Stomach (tissue), 9 donors: ENCODE results near the gene WDPCP. TPM values are rescaled to one million over a fixed set of nuclear protein-coding genes. Genes with fewer than 3 reads are reported as not detected.
"Not testable (repeated sequence)": the region's sequence is repeated elsewhere in the genome, so short reads cannot be mapped to it uniquely, and the experiment has no call there.

Source experiments
- DNase-seq, 2 donors: peaks; one replicate each; pipeline versions ENCODE4 v3.0.0 to v3.0.0-alpha.2; 2013 to 2019
- H3K27ac ChIP-seq, 5 donors: fragments of 200-600 bp in 4 of 5; sonication (generic) in 4 of 5; one replicate each; pipeline ENCODE4 v1.5.1; 2013 to 2019; ENCODE audit warnings: mild to moderate bottlenecking in 1 of 5, moderate library complexity in 1 of 5
- H3K27me3 ChIP-seq, 3 donors: fragments of 200-600 bp; sonication (generic); one replicate each; pipeline ENCODE4 v1.5.1; 2017 to 2019; ENCODE audit warnings: mixed run types in 1 of 3
- H3K36me3 ChIP-seq, 4 donors: fragments of 200-600 bp; sonication (generic); 1 replicate in 3 of 4; 2 replicates in 1 of 4; pipeline ENCODE4 v1.5.1; 2016 to 2019
- H3K4me1 ChIP-seq, 4 donors: fragments of 200-600 bp; sonication (generic); one replicate each; pipeline ENCODE4 v1.5.1; 2016 to 2019
- H3K4me3 ChIP-seq, 4 donors: fragments of 200-600 bp; sonication (generic) in 3 of 4; one replicate each; pipeline ENCODE4 v1.5.1; 2016 to 2019; ENCODE audit warnings: mild to moderate bottlenecking in 1 of 4
- H3K9me3 ChIP-seq, 4 donors: fragments of 200-600 bp; sonication (generic); one replicate each; pipeline ENCODE4 v1.5.1; 2016 to 2019
- CTCF ChIP-seq, 7 experiments: fragments of 450-650 bp in 4 of 7; fragments of 200-600 bp in 3 of 7; sonication (generic) in 3 of 7; IDR thresholded peaks; one replicate each; pipeline ENCODE4 v1.5.1; 2016 to 2019; ENCODE audit warnings: antibody characterized with exemption in 7 of 7, control low read depth in 2 of 7, mild to moderate bottlenecking in 1 of 7
- EP300 ChIP-seq: sonication (generic); formaldehyde crosslinking; IDR thresholded peaks from one replicate; pipeline ENCODE4 v1.6.1; 2017; ENCODE audit warnings: antibody characterized with exemption
- POLR2A ChIP-seq, 4 donors: fragments of 450-650 bp; IDR thresholded peaks; one replicate each; pipeline ENCODE4 v1.6.1; 2016; ENCODE audit warnings: antibody characterized with exemption in 4 of 4, control low read depth in 2 of 4, mild to moderate bottlenecking in 1 of 4, moderate library complexity in 1 of 4
- POLR2AphosphoS5 ChIP-seq, 3 donors: sonication (generic); formaldehyde crosslinking; IDR thresholded peaks; one replicate each; pipeline ENCODE4 v1.6.1; 2016; ENCODE audit warnings: antibody characterized with exemption in 3 of 3
- WGBS, 5 donors: extraction: QIAGEN DNeasy Blood & Tissue Kit in 3 of 5; methylation state at CpG; one replicate each; pipeline versions ENCODE4 v1.1.5 to v1.1.7; 2013 to 2018; 5-methylcytosine and 5-hydroxymethylcytosine counted together
- intact Hi-C: fragments of 100-400 bp; cut with DNase I; formaldehyde crosslinking; loops from one replicate; pipeline ENCODE4 v1.15.1; 2023; ENCODE audit warnings: low total_unique reads
- polyA plus RNA-seq, 3 donors: library from polyadenylated mRNA; stranded (reverse); fragments of 200-250 nt; gene quantifications; one replicate each; pipeline ENCODE4 v1.2.3, GENCODE V29; 2013
- total RNA-seq, 5 donors: library from RNA; depleted of rRNA; stranded (reverse); fragments of >200 nt; gene quantifications; one replicate each; pipeline versions ENCODE4 v1.1.0 to v1.2.3, GENCODE V29; 2014 to 2016
- donor health status: healthy with polysubstance abuse.
- donor health status: Bipolar disorder and iron deficiency.
- donor health status: healthy.

Gene WDPCP
- total and polyA plus RNA-seq, 8 donors: 1.9 to 38.8 (median 7.7) TPM

GRCh38 chr2:63092401-63092800, 495.9 kb downstream of the WDPCP start:
- no peaks in the 10 kb centered on the region for H3K4me1 ChIP-seq
- WGBS, 5 donors: 55 to 76% (median 73%) methylated on average over 1 of the region's 1 CpG
- H3K4me3 ChIP-seq: no peak overlapping the region
- intact Hi-C loops: no loop called here
- H3K27me3 ChIP-seq: no peaks in the 10 kb centered on the region
- TF ChIP-seq CTCF (IDR thresholded peaks at IDR 0.05) (no peak), POLR2AphosphoS5 (IDR thresholded peaks at IDR 0.05) (no peak), EP300 (no peak)
- no peak for DNase-seq
- H3K36me3 ChIP-seq: no peaks in the 10 kb centered on the region
- H3K27ac ChIP-seq: no peak overlapping the region
- no peaks in the 10 kb centered on the region for H3K9me3 ChIP-seq

- DNase-seq: no peak
- WGBS, 5 donors: 29 to 50% (median 41%) methylated on average over 1 of the region's 1 CpG
- no peaks in the 10 kb centered on the region for H3K36me3 ChIP-seq
- no peak overlapping the region for H3K27ac ChIP-seq
- H3K9me3 ChIP-seq: no peaks in the 10 kb centered on the region
- intact Hi-C loops: no loop called here
- TF ChIP-seq POLR2A (IDR thresholded peaks at IDR 0.05): no peak
- TF ChIP-seq CTCF (IDR thresholded peaks at IDR 0.05): no peak
- H3K4me1 ChIP-seq: no peaks in the 10 kb centered on the region
- H3K4me3 ChIP-seq: no peak overlapping the region
- H3K27me3 ChIP-seq: no peaks in the 10 kb centered on the region
Measured at GRCh38 chr2:63086687-63087086, 501.6 kb downstream of the WDPCP start.

GRCh38 chr2:63081404-63081803, 506.9 kb downstream of the WDPCP start:
- Histone ChIP-seq H3K9me3 (no peaks in the 10 kb centered on the region), H3K27me3 (no peaks in the 10 kb centered on the region), H3K4me1 (no peaks in the 10 kb centered on the region), H3K27ac (no peak overlapping the region), H3K4me3 (no peak overlapping the region), H3K36me3 (no peaks in the 10 kb centered on the region)
- intact Hi-C loops: no loop called here
- TF ChIP-seq POLR2A (IDR thresholded peaks at IDR 0.05) (no peak), POLR2AphosphoS5 (IDR thresholded peaks at IDR 0.05) (no peak), EP300 (no peak), CTCF (IDR thresholded peaks at IDR 0.05) (no peak)
- 71 to 81% (median 78%) methylated on average over 4 of the region's 4 CpGs for WGBS, 5 donors
- no peak for DNase-seq

GRCh38 chr2:63078852-63079606, 509.2 kb downstream of the WDPCP start:
- intact Hi-C loops: no loop called here
- TF ChIP-seq CTCF (IDR thresholded peaks at IDR 0.05) (no peak), EP300 (no peak), POLR2AphosphoS5 (IDR thresholded peaks at IDR 0.05) (no peak), POLR2A (IDR thresholded peaks at IDR 0.05) (no peak)
- WGBS, 5 donors: 64 to 71% (median 70%) methylated on average over 4 of the region's 4 CpGs
- Histone ChIP-seq H3K4me3 (no peak overlapping the region), H3K4me1 (no peaks in the 10 kb centered on the region), H3K9me3 (no peaks in the 10 kb centered on the region), H3K27ac (no peak overlapping the region), H3K27me3 (peaks cover 0 to 10% (median 0%) of the 10 kb centered on the region in 3 donors), H3K36me3 (no peaks in the 10 kb centered on the region)
- peak in 1 of 2 donors; percentile 9 for DNase-seq

GRCh38 chr2:63074399-63074798, 513.9 kb downstream of the WDPCP start:
- intact Hi-C loops, H3K9me3 ChIP-seq, H3K36me3 ChIP-seq, H3K4me3 ChIP-seq, H3K4me1 ChIP-seq, H3K27ac ChIP-seq, DNase-seq: not testable (repeated sequence)
- H3K27me3 ChIP-seq: peaks cover 0 to 25% (median 0%) of the 10 kb centered on the region in 3 donors
- 86 to 94% (median 92%) methylated on average over 4 of the region's 4 CpGs for WGBS, 5 donors
